OCI-LY7 (cell line): ENCODE data around the gene ANKRD45. TPM values are rescaled to one million over a fixed set of nuclear protein-coding genes. Genes with fewer than 3 reads are reported as not detected.
"Not testable (repeated sequence)": the region's sequence is repeated elsewhere in the genome, so short reads cannot be mapped to it uniquely, and the experiment has no call there.

Source experiments
- BruUV-seq: library from RNA; stranded (reverse); fragments of 400-500 nt; replicated peaks from 2 replicates; lab custom pipeline; 2021; lab: Mats Ljungman, UMichigan
- CTCF ChIA-PET: fragments of 300-600 bp; sonication (Branson Sonifier 250); formaldehyde crosslinking; loops from one replicate; lab custom pipeline; 2022; ENCODE audit warnings: antibody characterized with exemption; ENCODE audit not compliant: unreplicated experiment; lab: Charles Lee
- POLR2A ChIA-PET: fragments of 300-600 bp; sonication (Branson Sonifier 250); formaldehyde crosslinking; loops from one replicate; lab custom pipeline; 2022; ENCODE audit warnings: antibody characterized with exemption; lab: Charles Lee
- DNase-seq: peaks from one replicate; pipeline ENCODE4 v3.0.0-alpha.2; 2015; ENCODE audit warnings: low spot score
- H2AFZ ChIP-seq: fragments of 200-600 bp; sonication (generic), shearing (Covaris generic); 2 replicates; pipeline ENCODE4 v1.6.1; 2014; ENCODE audit warnings: mild to moderate bottlenecking, antibody characterized with exemption, low read length, moderate library complexity
- H3K27ac ChIP-seq: fragments of 200-600 bp; sonication (generic); 2 replicates; pipeline ENCODE4 v1.5.1; 2014; ENCODE audit warnings: mixed run types, low read depth, mild to moderate bottlenecking, moderate library complexity, low read length, inconsistent platforms; ENCODE audit not compliant: poor library complexity, severe bottlenecking
- H3K36me3 ChIP-seq: fragments of 200-600 bp; sonication (generic); 2 replicates; pipeline ENCODE4 v1.6.1; 2014; ENCODE audit warnings: mild to moderate bottlenecking, antibody characterized with exemption, low read length, moderate library complexity, mixed read lengths; ENCODE audit not compliant: insufficient read depth
- H3K4me1 ChIP-seq: fragments of 200-600 bp; sonication (generic); 2 replicates; pipeline ENCODE4 v1.5.1; 2014; ENCODE audit warnings: mild to moderate bottlenecking, low read length; ENCODE audit not compliant: insufficient read depth, poor library complexity, severe bottlenecking
- H3K4me2 ChIP-seq: fragments of 200-600 bp; sonication (generic); 2 replicates; pipeline ENCODE4 v1.6.1; 2014; ENCODE audit warnings: mild to moderate bottlenecking, low read length
- H3K4me3 ChIP-seq: fragments of 200-600 bp; sonication (generic); 2 replicates; pipeline ENCODE4 v1.5.1; 2014; ENCODE audit warnings: mild to moderate bottlenecking, low read depth, low read length; ENCODE audit not compliant: poor library complexity, severe bottlenecking
- H3K79me2 ChIP-seq: fragments of 200-600 bp; sonication (generic); 2 replicates; pipeline ENCODE4 v1.6.1; 2016; ENCODE audit warnings: low read depth, mild to moderate bottlenecking, low read length, moderate library complexity, mixed read lengths; ENCODE audit not compliant: insufficient read depth
- H3K9me2 ChIP-seq: fragments of 200-600 bp; sonication (generic); 2 replicates; pipeline ENCODE4 v1.6.1; 2016; ENCODE audit warnings: mild to moderate bottlenecking, low read length, mixed read lengths; ENCODE audit not compliant: insufficient read depth
- H3K9me3 ChIP-seq: fragments of 200-600 bp; sonication (generic); 2 replicates; pipeline ENCODE4 v1.6.1; 2014; ENCODE audit warnings: mild to moderate bottlenecking, mixed run types, low read length, mixed read lengths
- H4K20me1 ChIP-seq: fragments of 200-600 bp; sonication (generic); 2 replicates; pipeline ENCODE4 v1.6.1; 2014; ENCODE audit warnings: mild to moderate bottlenecking, antibody characterized with exemption, low read length, moderate library complexity, mixed read lengths; ENCODE audit not compliant: insufficient read depth
- EZH2phosphoT487 ChIP-seq: fragments of 200-600 bp; sonication (generic); IDR thresholded peaks from 2 replicates; pipeline ENCODE4 v1.6.1; 2018; ENCODE audit warnings: low read depth, borderline replicate concordance, mild to moderate bottlenecking, mixed run types, antibody characterized with exemption, low read length, moderate library complexity, mixed read lengths
- intact Hi-C: fragments of 100-400 bp; cut with micrococcal nuclease; formaldehyde crosslinking; loops from one replicate; pipeline ENCODE4 v1.10.0; 2022; ENCODE audit not compliant: unreplicated experiment
- total RNA-seq, 2 experiments: library from RNA; depleted of rRNA in 1 of 2; stranded (reverse); fragments of >200 nt in 1 of 2; shearing (Covaris generic) in 1 of 2; gene quantifications; 2 replicates each; pipeline ENCODE4 v1.2.3, GENCODE V29; 2014 to 2022
- TF ChIP-seq, protein P1 (sequence below): fragments of 200-600 bp; sonication (generic); conservative IDR thresholded peaks from 2 replicates; pipeline ENCODE4 v1.5.1; 2014; ENCODE audit warnings: mild to moderate bottlenecking, antibody characterized with exemption, low read length, moderate library complexity, mixed read lengths

Gene ANKRD45
- total RNA-seq, 2 experiments from 2014 or later = 0.30 TPM; not detected in 1

DNA sequence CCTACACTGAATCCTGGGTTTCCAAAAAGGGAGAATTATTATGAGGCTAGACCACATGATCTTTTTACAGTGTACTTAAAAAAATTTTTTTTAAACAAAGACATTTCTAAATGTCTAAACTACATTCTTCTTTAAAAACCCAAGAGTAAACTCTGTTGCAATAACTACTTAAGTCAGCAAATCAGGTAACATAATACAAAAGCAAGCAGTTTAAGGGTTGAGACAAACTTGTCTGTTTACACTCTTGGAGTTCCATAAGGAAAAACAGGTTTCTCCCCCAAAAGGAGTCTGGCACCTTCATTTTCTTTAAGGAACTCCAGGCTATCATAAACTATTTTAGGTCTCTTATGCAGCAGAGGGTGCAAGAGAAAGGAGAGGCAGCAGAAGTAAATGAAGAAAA, 12.5 kb upstream of the ANKRD45 start:
- BruUV-seq = no TSS peak
- TF ChIP-seq EZH2phosphoT487 = no peak
- TF ChIP-seq, protein P1, sequence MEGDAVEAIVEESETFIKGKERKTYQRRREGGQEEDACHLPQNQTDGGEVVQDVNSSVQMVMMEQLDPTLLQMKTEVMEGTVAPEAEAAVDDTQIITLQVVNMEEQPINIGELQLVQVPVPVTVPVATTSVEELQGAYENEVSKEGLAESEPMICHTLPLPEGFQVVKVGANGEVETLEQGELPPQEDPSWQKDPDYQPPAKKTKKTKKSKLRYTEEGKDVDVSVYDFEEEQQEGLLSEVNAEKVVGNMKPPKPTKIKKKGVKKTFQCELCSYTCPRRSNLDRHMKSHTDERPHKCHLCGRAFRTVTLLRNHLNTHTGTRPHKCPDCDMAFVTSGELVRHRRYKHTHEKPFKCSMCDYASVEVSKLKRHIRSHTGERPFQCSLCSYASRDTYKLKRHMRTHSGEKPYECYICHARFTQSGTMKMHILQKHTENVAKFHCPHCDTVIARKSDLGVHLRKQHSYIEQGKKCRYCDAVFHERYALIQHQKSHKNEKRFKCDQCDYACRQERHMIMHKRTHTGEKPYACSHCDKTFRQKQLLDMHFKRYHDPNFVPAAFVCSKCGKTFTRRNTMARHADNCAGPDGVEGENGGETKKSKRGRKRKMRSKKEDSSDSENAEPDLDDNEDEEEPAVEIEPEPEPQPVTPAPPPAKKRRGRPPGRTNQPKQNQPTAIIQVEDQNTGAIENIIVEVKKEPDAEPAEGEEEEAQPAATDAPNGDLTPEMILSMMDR = no peak
- CTCF ChIA-PET = no interaction called here

GRCh38 chr1:173680152-173680551, 10.5 kb upstream of the ANKRD45 start:
- H3K9me3 ChIP-seq, H3K4me1 ChIP-seq, H3K4me3 ChIP-seq, H3K27ac ChIP-seq, H3K4me2 ChIP-seq, BruUV-seq, CTCF ChIA-PET, H3K9me2 ChIP-seq, DNase-seq, POLR2A ChIA-PET, H3K79me2 ChIP-seq, H4K20me1 ChIP-seq, H2AFZ ChIP-seq, H3K36me3 ChIP-seq: not testable (repeated sequence)
- intact Hi-C loops = loop anchor here (10.0 kb wide), 1 partner anchor 935 kb away; no protein-coding TSS in a partner anchor

More for the DNA sequence above, 12.5 kb upstream of the ANKRD45 start:
- Histone ChIP-seq H2AFZ (no peak overlapping the region), H3K4me2 (no peak overlapping the region), H3K36me3 (no peaks in the 10 kb centered on the region), H3K79me2 (no peaks in the 10 kb centered on the region), H4K20me1 (no peaks in the 10 kb centered on the region), H3K4me3 (no peak overlapping the region), H3K4me1 (no peaks in the 10 kb centered on the region), H3K9me2 (no peaks in the 10 kb centered on the region), H3K9me3 (no peaks in the 10 kb centered on the region), H3K27ac (no peak overlapping the region)
- intact Hi-C loops = loop anchor here (10.0 kb wide), 1 partner anchor 937 kb away; no protein-coding TSS in a partner anchor
- no peak for DNase-seq
- POLR2A ChIA-PET = interaction anchor here (0.6 to 0.7 kb wide), 3 partner anchors 60 to 189 kb away, joined by 3 to 4 read pairs (median 3); no protein-coding TSS in a partner anchor

DNA sequence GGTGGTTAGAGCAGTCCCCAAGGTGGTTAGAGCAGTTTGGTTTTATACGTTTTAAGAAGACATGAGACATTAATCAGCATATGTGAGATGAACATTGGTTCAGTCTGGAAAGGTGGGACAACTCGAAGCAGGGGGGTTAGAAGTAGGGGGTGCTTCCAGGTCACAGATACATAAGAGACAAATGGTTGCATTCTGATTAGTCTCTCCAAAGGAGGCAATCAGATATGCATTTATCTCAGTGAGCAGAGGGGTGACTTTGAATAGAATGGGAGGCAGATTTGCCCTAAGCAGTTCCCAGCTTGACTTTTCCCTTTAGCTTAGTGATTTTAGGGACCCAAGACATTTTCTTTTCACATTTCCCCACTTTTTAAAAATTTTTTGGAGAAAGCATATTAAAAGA, 4.8 kb upstream of the ANKRD45 start:
- not testable (repeated sequence) for H4K20me1 ChIP-seq, BruUV-seq, H3K4me2 ChIP-seq

GRCh38 chr1:173666646-173667045, 3.0 kb downstream of the ANKRD45 start:
- Histone ChIP-seq H3K4me2 (no peak overlapping the region), H2AFZ (no peak overlapping the region), H3K27ac (no peak overlapping the region), H3K36me3 (no peaks in the 10 kb centered on the region), H3K9me2 (no peaks in the 10 kb centered on the region), H4K20me1 (no peaks in the 10 kb centered on the region), H3K4me3 (no peak overlapping the region), H3K9me3 (no peaks in the 10 kb centered on the region), H3K4me1 (no peaks in the 10 kb centered on the region), H3K79me2 (no peaks in the 10 kb centered on the region)
- intact Hi-C loops = no loop called here
- DNase-seq = no peak
- CTCF ChIA-PET = no interaction called here
- BruUV-seq = no TSS peak
- POLR2A ChIA-PET = no interaction called here
- TF ChIP-seq EZH2phosphoT487 = no peak
- TF ChIP-seq, protein P1 = no peak

More for the DNA sequence above, 4.8 kb upstream of the ANKRD45 start:
- CTCF ChIA-PET, H3K27ac ChIP-seq, H3K4me3 ChIP-seq, H3K79me2 ChIP-seq, intact Hi-C loops, H3K9me3 ChIP-seq, H3K4me1 ChIP-seq, H3K9me2 ChIP-seq, H2AFZ ChIP-seq, DNase-seq, H3K36me3 ChIP-seq: not testable (repeated sequence)
- POLR2A ChIA-PET = interaction anchor here (0.7 kb wide), 1 partner anchor 24 kb away, joined by 3 read pairs; no protein-coding TSS in a partner anchor
